Measurements from ENCODE around the gene THRA.

DNA sequence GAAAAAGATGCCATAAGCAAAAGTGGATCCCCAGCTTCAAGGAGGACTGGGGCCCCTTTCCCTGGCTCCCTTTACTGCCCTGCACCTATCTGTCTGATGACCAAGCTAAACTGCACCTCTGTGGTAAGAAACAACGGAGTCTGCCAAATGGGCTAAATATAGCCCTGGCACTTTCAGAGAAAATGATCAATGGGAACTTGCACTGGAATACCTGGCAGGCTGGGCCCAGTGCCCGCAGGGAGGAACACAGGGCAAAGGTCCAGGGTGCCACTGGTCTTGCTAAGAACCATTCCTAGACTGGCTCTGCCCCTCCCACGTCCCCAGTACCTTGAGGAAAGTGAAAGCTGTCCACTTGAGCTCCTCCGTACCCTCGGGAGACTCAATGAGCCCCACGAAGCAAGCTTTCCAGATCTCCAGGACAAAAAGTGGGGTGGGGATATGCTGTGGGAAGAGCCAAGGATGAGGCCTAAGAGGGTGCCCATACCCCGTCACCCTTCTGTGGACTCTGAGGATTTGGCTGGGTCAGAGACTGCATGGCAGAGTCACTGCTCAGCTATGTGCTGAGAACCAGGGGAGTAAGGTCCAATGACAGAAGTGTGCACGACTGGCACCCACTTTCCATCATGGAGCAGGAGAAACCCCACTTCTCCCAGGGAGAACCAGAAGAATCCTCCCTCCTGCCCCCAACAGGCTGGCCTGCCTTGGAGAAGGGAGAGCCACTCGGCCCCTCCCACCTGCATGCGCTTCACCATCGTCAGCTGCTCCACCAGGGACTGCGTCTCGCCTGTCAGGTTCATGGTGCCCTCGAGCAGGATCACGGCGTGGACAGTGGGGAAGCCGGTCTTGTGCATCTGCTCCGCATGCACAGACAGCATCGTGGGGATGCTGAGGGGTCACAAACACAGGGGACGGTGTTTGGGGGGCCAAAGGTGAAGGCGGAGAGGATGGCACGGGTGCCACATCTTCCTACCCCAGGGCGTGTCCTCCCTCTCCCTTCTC lies 30.1 kb upstream of the THRA start:
- TF ChIP-seq TAF1 (IDR thresholded peaks at IDR 0.05; ENCODE audit: borderline replicate concordance, insufficient read depth, low read length) (no peak), POLR2AphosphoS5 (IDR thresholded peaks at IDR 0.05; ENCODE audit: low read depth, low read length) (no peak), FOXP2 (optimal IDR thresholded peaks at IDR 0.05; ENCODE audit: borderline replicate concordance, extremely low read depth, extremely low read length, insufficient read depth) (no peak)
